Cerebellar nuclear complex (tissue), 1 donor: ENCODE results near the gene ANAPC5.
"Not testable (repeated sequence)": the region's sequence is repeated elsewhere in the genome, so short reads cannot be mapped to it uniquely, and the experiment has no call there.

ENCODE experiments used
- DNase-seq, 2 experiments: peaks; one replicate each; lab custom pipeline; 2025; lab: John Stamatoyannopoulos, UW

The ANAPC5 gene, protein sequence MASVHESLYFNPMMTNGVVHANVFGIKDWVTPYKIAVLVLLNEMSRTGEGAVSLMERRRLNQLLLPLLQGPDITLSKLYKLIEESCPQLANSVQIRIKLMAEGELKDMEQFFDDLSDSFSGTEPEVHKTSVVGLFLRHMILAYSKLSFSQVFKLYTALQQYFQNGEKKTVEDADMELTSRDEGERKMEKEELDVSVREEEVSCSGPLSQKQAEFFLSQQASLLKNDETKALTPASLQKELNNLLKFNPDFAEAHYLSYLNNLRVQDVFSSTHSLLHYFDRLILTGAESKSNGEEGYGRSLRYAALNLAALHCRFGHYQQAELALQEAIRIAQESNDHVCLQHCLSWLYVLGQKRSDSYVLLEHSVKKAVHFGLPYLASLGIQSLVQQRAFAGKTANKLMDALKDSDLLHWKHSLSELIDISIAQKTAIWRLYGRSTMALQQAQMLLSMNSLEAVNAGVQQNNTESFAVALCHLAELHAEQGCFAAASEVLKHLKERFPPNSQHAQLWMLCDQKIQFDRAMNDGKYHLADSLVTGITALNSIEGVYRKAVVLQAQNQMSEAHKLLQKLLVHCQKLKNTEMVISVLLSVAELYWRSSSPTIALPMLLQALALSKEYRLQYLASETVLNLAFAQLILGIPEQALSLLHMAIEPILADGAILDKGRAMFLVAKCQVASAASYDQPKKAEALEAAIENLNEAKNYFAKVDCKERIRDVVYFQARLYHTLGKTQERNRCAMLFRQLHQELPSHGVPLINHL

DNA sequence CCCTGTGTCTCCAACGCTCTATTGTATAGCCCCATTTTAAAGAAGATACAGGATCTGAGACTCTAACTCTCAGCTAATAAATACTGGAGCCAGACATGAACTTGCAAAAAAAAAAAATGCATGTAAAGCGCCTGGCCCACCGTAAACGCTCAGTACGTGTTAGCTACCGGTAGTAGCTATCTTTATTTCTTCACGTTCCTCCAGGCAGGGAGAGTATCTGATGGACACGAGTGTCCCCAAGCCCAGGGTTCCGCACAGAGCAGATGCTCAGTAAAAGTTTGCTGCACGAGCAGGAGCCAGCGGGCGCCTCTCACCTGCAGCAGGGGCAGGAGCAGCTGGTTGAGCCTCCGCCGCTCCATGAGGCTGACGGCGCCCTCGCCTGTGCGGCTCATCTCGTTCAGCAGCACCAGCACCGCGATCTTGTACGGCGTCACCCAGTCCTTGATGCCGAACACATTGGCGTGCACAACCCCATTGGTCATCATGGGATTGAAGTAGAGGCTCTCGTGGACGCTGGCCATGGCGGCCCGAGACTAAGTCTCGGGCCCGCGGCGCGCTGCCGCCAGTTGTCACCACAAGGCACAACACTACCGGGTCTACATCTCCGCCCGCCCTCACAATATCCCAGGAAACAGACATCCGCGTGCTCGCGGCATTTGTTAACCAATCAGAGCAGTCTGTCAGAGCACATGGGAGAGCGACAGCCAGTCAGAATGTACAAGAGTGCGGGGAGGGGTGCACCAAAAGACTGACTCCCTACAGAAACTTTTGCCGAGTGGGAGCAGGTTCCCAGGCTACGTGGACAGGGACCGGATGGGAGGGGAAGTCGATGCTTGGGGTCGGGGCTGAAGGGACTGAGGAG lies at the start of gene ANAPC5:
Gene ANAPC5 (minus strand): TSS at position 592 of the 862 bp plus-strand sequence. CDS start 71 bp downstream, at position 521.
- DNase-seq: peak; percentile 80 to 84

DNA sequence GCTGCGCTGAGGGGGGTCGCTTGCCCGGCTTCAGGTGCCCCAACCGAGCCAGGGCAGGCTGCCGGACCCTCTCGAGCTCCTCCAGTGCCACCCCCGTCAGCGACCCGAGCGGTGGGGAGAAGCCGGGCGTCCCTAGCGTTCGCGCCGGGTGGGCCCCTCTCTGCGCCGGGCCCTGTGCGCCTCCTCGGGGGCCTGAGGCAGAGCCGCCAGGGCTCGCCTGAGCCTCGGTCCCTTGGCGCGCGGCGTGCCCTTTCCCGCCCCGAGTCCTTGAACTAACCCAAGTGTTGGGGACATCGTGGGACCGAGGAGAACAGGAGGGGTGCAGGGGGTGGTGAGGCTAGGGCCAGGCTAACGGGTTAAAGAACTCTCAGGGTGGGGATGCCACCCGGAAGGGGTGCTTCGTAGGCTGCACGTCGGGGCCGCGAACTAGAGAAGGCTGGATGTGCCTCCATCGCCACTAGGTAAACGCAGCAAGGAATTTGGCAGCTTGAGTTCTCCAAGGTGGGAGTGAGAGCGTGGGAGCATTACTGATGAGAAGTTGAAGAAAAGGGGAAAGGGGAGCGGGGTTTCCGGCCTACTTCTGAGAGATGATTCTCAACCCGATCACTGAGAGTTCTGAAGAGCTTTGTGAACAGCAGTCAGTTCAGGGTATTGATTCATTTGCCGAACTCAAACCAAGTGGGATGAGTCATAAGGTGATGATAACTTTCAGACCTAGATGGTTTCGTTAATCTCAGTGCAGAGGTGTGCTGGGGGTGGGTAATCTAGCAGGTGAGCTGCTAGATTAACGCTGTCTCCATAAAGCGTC lies 48.3 kb upstream of the ANAPC5 start:
- DNase-seq: no peak

DNA sequence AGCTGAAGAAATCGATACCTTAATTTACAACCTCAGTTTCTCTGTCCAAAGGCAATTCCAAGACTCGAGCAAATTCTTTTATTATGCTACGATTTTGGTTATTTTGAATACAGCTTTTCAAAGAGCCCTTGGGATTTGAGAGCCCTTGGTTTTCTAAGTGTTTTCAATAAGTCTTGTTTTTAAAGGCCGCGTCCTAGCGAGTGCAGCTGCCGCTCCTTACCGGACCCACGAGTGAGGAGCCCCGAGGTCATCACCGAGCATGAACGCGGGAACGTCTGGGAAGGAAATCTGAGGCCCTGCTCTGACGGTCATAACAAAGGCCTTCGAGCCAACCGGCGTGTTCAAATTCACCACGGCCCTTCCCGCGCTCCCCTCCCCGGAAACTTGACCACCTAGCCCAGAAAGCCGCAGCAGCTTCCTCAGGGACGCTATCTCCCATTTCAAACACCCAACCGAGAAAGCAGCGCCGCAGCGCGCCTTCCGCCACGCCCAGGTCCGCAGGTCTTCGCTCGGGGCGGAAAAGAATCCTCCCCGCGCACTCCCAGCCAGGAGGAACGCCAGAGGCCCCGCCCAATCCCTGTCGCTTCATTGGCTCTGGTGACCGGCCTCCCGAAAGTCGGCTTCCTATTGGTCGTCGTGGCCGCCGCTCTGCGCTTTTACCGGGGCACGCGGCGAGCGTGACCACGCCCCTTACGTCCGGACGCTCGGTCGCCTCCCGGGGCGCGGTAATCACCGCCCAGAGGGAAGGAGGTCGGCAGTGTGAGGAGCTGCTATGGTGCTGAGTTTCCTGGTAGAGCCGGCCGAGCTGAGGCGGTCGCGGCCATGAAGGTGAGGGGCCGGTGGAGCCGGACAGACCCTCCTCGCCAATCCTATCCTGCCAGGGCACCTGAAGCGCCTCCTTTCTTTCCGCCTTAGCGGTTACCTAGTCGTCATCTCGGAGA lies 47.5 kb upstream of the ANAPC5 start, which contains the start of gene RNF34:
Gene RNF34 (plus strand): TSS at position 728 of the 941 bp plus-strand sequence. CDS start 95 bp downstream, at position 823.
- peak; percentile 73 to 93 for DNase-seq

DNA sequence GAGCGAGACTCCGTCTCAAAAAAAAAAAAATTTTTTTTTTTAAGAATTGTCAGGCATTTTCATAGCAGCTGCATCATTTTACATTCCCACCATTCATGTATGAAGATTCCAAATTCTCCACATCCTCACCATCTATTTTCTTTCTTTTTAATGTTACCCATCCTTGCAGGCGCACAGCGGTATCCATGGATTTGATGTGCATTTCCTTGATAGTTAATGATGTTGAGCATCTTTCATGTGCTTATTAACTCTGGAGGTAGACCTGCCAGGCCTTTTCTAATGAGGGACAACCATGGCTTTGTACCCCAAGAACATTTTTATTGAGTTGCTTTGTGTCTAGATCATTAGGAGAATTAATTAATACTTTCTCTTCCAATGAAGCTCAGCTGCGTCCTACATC lies 46.1 kb upstream of the ANAPC5 start:
- no peak for DNase-seq

DNA sequence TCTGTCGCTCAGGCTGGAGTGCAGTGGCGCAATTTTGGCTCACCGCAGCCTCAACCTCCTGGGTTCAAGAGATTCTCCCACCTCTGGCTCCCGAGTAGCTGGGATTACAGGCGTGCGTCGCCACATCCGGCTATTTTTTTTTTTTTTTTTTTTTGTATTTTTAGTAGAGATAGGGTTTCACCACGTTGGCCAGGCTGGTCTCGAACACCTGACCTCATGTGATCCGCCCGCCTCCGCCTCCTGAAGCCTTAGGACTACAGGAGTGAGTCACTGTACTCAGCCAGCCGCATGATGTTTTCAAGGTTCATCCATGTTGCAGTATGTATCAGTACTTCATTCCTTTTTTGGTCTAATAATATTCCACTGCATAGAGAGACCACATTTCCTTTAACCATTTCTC lies 45.3 kb upstream of the ANAPC5 start:
- no peak for DNase-seq

- no peak for DNase-seq
Measured at GRCh38 chr12:121392325-121392716, 40.1 kb upstream of the ANAPC5 start.

DNA sequence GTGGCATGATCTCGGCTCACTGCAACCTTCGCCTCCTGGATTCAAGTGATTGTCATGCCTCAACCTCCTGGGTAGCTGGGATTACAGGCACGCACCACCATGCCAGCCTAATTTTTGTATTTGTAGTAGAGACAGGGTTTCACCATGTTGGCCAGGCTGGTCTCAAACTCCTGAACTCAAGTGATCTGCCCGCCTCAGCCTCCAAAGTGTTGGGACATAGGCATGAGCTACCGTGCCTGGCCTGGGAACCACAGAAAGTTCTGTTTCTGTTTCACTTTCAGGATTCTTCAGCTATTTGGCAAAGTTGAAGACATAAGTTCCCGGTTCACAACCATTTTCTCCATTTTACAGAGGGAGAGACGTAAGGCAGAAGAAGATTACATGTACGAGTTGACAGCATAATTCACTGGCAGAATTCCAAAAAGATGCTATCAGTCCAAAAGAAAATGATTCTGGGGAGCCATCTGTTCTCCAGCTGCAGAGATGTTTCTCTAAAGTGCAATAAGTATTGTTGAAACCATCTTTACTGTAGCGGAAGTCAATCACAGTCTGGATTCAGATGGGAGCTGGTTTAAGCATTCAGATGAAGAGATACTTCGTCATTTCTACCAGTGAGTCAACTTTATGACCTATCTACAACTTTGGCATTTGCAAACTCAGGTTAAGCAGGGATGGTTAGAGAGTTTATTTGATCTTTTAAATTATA lies 39.6 kb upstream of the ANAPC5 start:
- DNase-seq: no peak

GRCh38 chr12:121390856-121391255 lies 38.6 kb upstream of the ANAPC5 start:
- DNase-seq: no peak

GRCh38 chr12:121388421-121388981 lies 36.3 kb upstream of the ANAPC5 start:
- DNase-seq: no peak

DNA sequence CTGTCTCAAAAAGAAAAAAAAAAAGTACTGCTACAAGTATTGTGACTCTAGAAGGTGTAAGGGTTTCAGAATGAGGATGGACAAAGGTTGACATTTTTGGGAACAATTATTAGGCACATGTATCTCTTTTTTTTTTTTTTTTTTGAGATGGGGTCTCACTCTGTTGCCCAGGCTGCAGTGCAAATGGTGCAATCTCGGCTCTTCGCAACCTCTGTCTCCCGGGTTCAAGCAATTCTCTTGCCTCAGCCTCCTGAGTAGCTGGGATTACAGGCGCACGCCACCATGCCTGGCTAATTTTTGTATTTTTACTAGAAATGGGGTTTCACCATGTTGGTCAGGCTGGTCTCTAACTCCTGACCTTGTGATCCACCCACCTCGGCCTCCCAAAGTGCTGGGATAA lies 32.7 kb upstream of the ANAPC5 start:
- DNase-seq: not testable (repeated sequence)

DNA sequence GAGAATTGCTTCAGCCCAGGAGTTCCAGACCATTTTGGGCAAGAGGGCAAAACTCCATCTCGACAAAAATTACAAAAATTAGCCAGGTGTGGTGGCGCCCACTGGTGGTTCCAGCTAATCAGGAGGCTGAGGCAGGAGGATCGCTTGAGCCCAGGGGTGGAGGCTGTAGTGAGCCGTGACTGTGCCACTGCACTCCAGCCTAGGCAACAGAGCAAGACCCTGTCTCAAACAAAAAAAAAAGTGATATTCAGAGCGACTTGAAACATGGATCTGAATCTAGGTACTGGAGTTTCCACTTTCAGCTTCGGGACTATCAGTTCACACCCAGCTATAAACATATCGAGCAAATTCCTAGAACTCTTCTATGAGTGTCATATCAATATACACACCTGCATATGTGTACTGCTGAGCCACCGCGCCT lies 31.4 kb upstream of the ANAPC5 start:
- DNase-seq: no peak

DNA sequence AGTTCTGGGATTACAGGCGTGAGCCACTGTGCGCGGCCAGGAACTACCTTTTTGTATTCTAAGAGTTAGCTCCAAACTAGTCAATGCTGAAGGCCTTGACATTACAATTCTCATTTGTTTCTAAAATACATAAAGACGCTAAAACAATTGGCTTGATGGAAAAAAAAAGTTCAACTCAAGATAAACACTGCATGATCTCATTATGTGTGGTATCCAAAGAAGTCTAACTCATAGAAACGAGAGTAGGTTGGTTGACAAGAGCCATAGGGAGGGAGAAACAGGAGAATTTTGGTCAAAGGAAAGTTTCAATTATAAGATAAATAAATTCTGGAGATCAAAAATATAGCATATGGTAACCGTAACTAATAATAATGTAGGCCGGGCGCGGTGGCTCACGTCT lies 27.7 kb upstream of the ANAPC5 start:
- DNase-seq: no peak

DNA sequence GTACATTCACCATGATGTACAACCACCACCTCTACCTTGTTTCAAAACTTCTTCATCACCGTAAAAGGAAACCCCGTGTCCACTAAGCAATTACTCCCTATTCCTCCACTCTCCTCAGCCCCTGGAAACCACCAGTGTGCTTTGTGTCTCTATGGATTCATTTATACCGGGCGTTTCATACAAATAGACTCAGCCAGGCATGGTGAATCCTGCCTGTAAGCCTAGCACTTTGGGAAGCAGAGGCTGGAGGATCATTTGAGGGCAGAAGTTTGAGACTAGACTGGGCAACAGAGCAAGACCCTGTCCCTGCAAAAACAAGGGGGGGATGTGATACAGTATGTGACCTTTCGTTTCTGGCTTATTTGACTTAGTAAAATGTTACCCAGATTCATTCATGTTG lies 26.5 kb upstream of the ANAPC5 start:
- DNase-seq: no peak

DNA sequence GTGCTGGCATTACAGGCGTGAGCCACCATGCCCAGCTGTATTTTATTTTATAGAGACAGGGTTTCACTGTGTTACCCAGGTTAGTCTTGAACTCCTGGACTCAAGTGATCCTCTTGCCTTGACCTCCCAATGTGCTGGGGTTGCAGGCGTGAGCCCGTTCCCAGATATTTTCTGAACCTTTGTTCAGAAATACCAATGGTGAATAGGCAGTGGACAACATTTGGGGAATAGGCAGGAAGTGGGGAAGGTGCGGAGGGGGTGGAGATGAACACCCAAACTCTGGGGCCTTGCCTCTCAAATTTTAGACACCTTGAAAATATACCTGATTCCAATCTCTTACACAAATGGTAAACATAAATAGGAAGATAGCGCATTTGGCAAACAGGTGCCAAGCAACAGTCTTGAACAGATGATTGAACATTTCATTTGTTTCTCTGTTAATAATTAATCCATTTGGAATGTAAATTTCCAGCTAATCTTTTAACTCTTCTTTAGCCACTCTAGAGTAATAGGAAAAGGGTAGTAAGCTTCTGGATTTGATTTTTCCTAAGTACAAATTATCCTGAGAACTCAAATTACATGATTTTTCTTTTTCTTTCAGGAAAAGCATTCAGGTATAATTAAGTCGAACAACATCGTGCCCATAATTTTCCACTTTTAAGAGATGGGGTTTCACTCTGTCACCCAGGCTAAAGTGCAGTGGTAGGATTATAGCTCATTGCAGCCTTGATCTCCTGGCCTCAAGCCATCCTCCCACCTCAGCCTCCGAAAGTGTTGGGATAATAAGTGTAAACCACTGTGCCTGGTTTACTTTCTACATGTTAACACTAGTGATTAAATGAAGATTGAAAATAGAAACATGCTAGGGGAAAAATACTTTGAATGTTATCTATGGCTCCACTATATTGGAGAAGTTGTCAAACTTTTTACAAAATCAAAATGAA lies 24.8 kb upstream of the ANAPC5 start:
- DNase-seq: no peak

- not testable (repeated sequence) for DNase-seq
Measured at GRCh38 chr12:121374945-121375584, 22.9 kb upstream of the ANAPC5 start.

DNA sequence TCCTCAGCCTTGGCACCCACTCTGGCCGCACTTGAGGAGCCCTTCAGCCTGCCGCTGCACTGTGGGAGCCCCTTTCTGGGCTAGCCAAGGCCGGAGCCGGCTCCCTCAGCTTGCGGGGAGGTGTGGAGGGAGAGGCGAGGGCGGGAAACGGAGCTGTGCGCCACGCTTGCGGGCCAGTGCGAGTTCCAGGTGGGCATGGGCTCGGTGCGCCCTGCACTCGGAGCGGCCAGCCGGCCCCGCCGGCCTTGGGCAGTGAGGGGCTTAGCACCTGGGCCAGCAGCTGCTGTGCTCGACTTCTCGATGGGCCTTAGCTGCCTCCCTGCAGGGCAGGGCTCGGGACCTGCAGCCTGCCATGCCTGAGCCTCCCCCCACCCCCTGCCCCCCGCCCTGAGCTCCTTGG lies 22.1 kb upstream of the ANAPC5 start:
- DNase-seq: not testable (repeated sequence)

DNA sequence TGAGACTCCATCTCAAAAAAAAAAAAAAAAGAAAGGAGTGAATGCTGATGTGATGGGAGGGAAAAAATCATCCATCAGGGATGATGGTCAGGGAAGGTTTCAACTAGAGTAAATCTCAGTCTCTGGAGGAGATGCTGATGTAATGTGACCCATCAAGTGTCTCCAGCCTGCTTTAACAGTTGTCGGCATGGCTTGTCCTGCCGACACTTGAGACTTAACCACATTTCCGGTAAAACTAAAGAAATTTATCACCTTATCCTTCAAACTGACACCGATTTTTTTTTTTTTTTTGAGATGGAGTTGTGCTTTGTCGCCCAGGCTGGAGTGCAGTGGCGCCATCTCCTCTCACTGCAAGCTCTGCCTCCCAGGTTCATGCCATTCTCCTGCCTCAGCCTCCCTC lies 21.5 kb upstream of the ANAPC5 start:
- DNase-seq: no peak
